Medulla oblongata (tissue), 1 donor: ENCODE results near the gene ARHGEF38.
"Not testable (repeated sequence)": the region's sequence is repeated elsewhere in the genome, so short reads cannot be mapped to it uniquely, and the experiment has no call there.

ENCODE experiments used
- DNase-seq: peaks from one replicate; pipeline ENCODE4 v3.0.0-alpha.2; 2015; ENCODE audit errors: extremely low spot score

ARHGEF38 gene

DNA sequence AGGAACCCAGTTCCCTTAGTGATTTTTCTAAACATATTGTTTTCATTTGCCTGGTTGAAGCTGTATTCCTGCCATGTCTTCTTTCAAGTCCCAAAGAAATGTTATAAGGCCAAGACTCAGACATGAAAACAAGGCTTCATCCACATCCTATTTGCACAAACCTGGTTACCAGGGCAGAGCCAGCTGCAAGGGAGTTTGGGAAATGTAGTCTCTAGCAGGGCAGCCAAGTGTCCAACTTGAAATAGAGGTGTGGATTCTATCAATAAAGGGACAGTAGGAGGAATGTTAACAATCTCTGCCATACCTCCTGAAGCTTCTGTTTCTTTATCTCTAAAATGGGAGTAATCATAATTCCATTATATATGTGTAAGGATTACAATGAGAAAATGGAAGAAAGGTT is 99.5 kb downstream of the ARHGEF38 start:
- DNase-seq, result no peak

GRCh38 chr4:105652286-105652888 is 100.0 kb downstream of the ARHGEF38 start:
- DNase-seq, result no peak

- no peak for DNase-seq
These were observed 104.8 kb downstream of the ARHGEF38 start for GRCh38 chr4:105657117-105657765.

DNA sequence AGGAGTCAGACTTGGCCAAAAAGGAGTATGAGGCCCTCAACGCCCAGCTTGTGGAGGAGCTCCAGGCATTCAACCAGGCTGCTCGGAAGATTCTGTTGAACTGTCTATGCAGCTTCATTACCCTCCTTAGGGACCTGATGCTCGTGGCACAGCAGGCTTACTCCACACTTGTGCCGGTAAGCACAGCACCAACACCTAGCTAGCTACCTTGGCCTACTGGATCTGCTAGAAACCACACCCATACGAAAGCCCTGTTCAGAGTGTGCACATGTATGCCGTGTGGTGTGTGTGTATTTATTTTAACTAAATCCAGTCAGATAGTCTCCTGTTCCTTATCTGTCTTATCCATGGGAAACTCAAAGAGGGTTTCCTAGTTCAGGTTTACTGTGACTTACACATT is 106.8 kb downstream of the ARHGEF38 start:
- no peak for DNase-seq

DNA sequence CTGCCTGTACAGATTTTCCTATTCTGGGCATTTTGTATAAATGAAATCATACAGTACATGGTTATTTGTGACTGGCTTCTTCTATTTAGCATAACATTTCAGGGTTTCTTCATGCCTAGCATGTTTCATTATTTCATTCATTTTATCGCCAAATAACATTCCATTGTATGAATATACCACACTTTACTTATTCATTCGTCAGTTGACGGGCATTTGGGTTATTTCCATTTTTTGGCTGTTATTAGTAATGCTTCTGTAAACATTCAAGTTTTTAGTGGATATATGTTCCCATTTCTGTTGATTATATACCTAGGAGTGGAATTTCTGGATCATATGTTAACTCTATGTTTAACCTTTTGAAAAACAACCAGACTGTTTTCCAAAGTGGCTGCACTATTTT is 108.6 kb downstream of the ARHGEF38 start:
- no peak for DNase-seq

- no peak for DNase-seq
These were observed 110.7 kb downstream of the ARHGEF38 start for GRCh38 chr4:105662935-105663675.

GRCh38 chr4:105666693-105667092 is 114.3 kb downstream of the ARHGEF38 start:
- peak; percentile 21 for DNase-seq

GRCh38 chr4:105670684-105671083 is 118.3 kb downstream of the ARHGEF38 start:
- no peak for DNase-seq

DNA sequence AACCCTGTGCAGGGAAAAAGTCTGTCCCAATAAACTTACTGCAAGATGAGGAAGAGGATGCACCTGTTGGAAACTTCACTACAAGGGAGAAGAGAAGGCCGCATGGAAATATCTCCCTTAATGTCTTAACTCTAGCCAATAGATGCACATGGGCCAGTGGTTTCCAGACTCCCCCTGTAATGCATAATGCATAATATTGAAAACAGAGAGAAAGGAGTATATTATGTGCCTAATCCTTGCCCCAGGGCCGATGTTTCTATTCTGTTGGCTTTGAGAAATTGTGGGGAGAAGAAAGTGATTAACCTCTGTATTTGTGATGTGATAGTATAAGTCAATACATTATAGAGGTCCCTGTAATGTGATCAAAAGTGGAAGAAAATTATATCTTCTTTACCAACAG is 118.9 kb downstream of the ARHGEF38 start:
- no peak for DNase-seq

DNA sequence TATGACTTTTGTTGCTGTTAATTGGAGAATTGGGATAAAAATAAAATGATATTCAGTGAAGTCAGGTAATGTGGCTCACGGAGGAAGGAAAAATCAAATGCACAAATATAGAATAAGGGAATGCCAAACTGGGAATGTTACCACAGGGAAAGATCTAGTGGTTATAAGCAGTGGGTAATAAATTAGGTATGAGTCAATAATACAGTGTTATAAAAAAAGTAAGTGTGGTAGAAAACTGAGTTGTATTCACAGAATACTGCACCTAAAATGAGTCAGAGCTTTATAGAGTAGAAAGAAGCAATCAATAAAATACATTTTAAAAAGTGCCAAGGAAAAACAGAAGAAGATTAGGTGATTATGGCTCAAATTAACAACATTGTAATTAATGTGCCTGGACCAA is 121.6 kb downstream of the ARHGEF38 start:
- DNase-seq, result no peak

GRCh38 chr4:105677709-105678108 is 125.3 kb downstream of the ARHGEF38 start:
- no peak for DNase-seq

- DNase-seq, result no peak
These were observed 126.8 kb downstream of the ARHGEF38 start for GRCh38 chr4:105679186-105679585.

GRCh38 chr4:105683038-105683437 is 130.6 kb downstream of the ARHGEF38 start:
- DNase-seq, result no peak

GRCh38 chr4:105686571-105686970 is 134.2 kb downstream of the ARHGEF38 start:
- DNase-seq, result no peak

DNA sequence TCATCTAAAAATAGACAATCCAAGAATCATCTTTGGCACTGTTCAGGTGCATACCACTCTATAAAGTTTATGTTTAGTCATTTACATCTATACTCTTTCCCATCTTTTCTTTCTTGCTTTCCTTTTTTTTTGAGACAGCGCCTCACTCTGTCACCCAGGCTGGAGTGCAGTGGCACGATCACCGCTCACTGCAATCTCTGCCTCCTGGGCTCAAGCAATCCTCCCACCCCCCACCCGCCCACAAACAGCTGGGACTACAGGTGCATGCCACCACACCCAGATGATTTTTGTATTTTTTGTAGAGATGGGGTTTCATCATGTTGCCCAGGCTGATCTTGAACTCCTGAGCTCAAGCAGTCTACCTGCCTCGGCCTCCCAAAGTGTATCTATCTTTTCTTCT is 142.4 kb downstream of the ARHGEF38 start:
- not testable (repeated sequence) for DNase-seq

DNA sequence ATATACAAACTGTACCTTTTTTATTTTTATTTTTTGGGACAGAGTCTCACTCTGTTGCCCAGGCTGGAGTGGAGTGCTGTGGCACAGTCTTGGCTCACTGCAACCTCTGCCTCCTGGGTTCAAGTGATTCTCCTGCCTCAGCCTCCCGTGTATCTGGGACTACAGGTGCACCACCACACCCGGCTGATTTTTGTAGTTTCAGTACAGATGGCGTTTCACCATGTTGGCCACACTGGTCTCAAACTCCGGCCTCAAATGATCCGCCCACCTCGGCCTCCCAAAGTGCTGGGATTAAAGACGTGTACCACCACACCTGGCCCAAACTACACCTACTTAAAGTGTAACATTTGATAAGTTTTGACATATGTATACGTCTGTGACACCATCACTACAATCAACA is 143.4 kb downstream of the ARHGEF38 start:
- DNase-seq, result not testable (repeated sequence)

DNA sequence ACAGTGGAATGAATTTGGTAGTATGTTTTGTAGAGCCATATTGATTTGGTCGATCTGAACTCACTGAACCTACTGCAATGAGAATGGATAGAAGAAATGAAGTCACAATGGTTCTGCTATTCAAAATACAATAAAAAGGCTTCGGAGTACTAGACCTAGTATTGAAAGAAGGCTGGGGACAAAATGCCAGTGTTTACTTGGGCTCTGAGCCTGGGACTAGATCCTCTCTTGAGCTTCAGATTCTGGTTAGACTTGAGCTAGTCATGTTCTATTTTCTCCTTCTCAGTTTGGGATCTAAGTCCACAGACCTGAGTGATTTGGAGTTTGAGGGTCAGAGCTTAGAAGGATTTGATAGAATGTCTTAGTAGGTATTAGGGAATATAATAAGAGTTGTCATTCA is 146.2 kb downstream of the ARHGEF38 start:
- DNase-seq, result no peak

GRCh38 chr4:105707782-105708180 is 155.4 kb downstream of the ARHGEF38 start:
- peak; percentile 6 for DNase-seq

GRCh38 chr4:105708181-105709080 is 156.0 kb downstream of the ARHGEF38 start, which contains the start of the genes GSTCD and INTS12:
Gene GSTCD, plus strand, starts transcription at chr4:105708784. Its CDS starts 8,830 bp downstream, at chr4:105717614.
Gene INTS12, minus strand, starts transcription at chr4:105708689. Its CDS starts 8,684 bp downstream, at chr4:105700005.
- peak; percentile 95 for DNase-seq

DNA sequence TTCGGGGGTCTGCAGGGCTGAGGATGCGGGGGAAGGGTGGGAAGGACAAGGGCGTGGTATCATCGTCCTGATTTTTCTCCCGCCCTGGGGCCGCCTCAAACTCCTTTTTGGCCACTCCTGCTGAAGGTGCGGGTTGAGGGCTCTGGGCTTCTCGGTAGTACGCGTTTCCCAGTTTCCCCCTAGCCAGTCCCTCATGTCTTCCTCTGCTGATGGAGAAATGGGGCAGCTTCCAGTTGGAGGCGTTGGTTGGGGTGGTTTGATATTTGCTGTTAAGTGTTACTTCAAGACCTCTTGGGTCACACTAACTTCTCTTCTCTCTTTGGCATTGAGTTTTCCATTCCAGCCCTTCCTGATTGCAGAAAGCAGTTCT is 156.6 kb downstream of the ARHGEF38 start:
- peak; percentile 11 for DNase-seq

GRCh38 chr4:105710012-105710600 is 157.7 kb downstream of the ARHGEF38 start:
- no peak for DNase-seq
